KMS-11 (cell line): Measurements from ENCODE around the gene PTPN20.
A peak's percentile ranks its signal among the peaks of the same experiment; 100 is the strongest.
"Not testable (repeated sequence)": the region's sequence is repeated elsewhere in the genome, so short reads cannot be mapped to it uniquely, and the experiment has no call there.

ENCODE experiments used
- H2AFZ ChIP-seq: fragments of 200-600 bp; sonication (generic); 2 replicates; pipeline ENCODE4 v1.6.1; 2016; ENCODE audit warnings: antibody characterized with exemption, mixed run types, low read depth
- H3K27ac ChIP-seq: fragments of 200-600 bp; sonication (generic); 2 replicates; pipeline ENCODE4 v1.6.1; 2016; ENCODE audit warnings: mild to moderate bottlenecking, mixed run types
- H3K27me3 ChIP-seq: fragments of 200-600 bp; sonication (generic); 2 replicates; pipeline ENCODE4 v1.6.1; 2017; ENCODE audit warnings: mild to moderate bottlenecking, low read depth, mixed run types, moderate library complexity; ENCODE audit not compliant: insufficient read depth
- H3K36me3 ChIP-seq: fragments of 200-600 bp; sonication (generic); 2 replicates; pipeline ENCODE4 v1.6.1; 2017; ENCODE audit warnings: mild to moderate bottlenecking, mixed run types; ENCODE audit not compliant: insufficient read depth
- H3K4me1 ChIP-seq: fragments of 200-600 bp; sonication (generic); 2 replicates; pipeline ENCODE4 v1.6.1; 2016; ENCODE audit warnings: mild to moderate bottlenecking, low read depth, mixed run types; ENCODE audit not compliant: poor library complexity, severe bottlenecking
- H3K4me2 ChIP-seq: fragments of 200-600 bp; sonication (generic); 2 replicates; pipeline ENCODE4 v1.7.0; 2016; ENCODE audit warnings: mild to moderate bottlenecking, mixed run types
- H3K4me3 ChIP-seq: fragments of 200-600 bp; sonication (generic); IDR thresholded peaks from 2 replicates; pipeline ENCODE4 v1.6.1; 2017; ENCODE audit warnings: low read depth, low read length, mixed read lengths; ENCODE audit not compliant: insufficient read depth
- H3K79me2 ChIP-seq: fragments of 200-600 bp; sonication (generic); 2 replicates; pipeline ENCODE4 v1.6.1; 2016; ENCODE audit warnings: low read depth, mixed run types; ENCODE audit not compliant: insufficient read depth
- H3K9ac ChIP-seq: fragments of 200-600 bp; sonication (generic); 2 replicates; pipeline ENCODE4 v1.6.1; 2016; ENCODE audit warnings: mild to moderate bottlenecking, mixed run types
- H4K20me1 ChIP-seq: fragments of 200-600 bp; sonication (generic); 2 replicates; pipeline ENCODE4 v1.6.1; 2016; ENCODE audit warnings: mild to moderate bottlenecking, mixed run types; ENCODE audit not compliant: insufficient read depth
- CTCF ChIP-seq: fragments of 200-600 bp; sonication (generic); conservative IDR thresholded peaks from 2 replicates; pipeline ENCODE4 v1.6.1; 2017; ENCODE audit warnings: low read depth, mild to moderate bottlenecking, antibody characterized with exemption, low read length, moderate library complexity, mixed read lengths

Gene PTPN20

GRCh38 chr10:46952540-46952939 lies 41.3 kb downstream of the PTPN20 start:
- not testable (repeated sequence) for H3K9ac ChIP-seq, H3K4me3 ChIP-seq, H3K36me3 ChIP-seq, H3K27ac ChIP-seq, H3K4me1 ChIP-seq, H3K27me3 ChIP-seq, H3K4me2 ChIP-seq, H2AFZ ChIP-seq, H3K79me2 ChIP-seq, H4K20me1 ChIP-seq

GRCh38 chr10:46960742-46961141 lies 49.5 kb downstream of the PTPN20 start:
- not testable (repeated sequence) for H3K27ac ChIP-seq, H3K27me3 ChIP-seq, H4K20me1 ChIP-seq, H3K4me3 ChIP-seq, H3K4me1 ChIP-seq, H3K79me2 ChIP-seq, H3K4me2 ChIP-seq, H3K36me3 ChIP-seq, H2AFZ ChIP-seq, H3K9ac ChIP-seq

GRCh38 chr10:46963356-46963755 lies 52.1 kb downstream of the PTPN20 start:
- H3K36me3 ChIP-seq, H3K4me3 ChIP-seq, H3K4me2 ChIP-seq, H3K27me3 ChIP-seq, H4K20me1 ChIP-seq, H3K27ac ChIP-seq, H2AFZ ChIP-seq, H3K4me1 ChIP-seq, H3K79me2 ChIP-seq, H3K9ac ChIP-seq: not testable (repeated sequence)

GRCh38 chr10:46967013-46967412 lies 55.8 kb downstream of the PTPN20 start:
- H2AFZ ChIP-seq, H3K9ac ChIP-seq, H3K4me1 ChIP-seq, H3K27me3 ChIP-seq, H3K36me3 ChIP-seq, H3K27ac ChIP-seq, H3K4me3 ChIP-seq, H4K20me1 ChIP-seq, H3K4me2 ChIP-seq, H3K79me2 ChIP-seq: not testable (repeated sequence)

- H3K9ac ChIP-seq, H4K20me1 ChIP-seq, H3K79me2 ChIP-seq, H3K4me2 ChIP-seq, H3K4me1 ChIP-seq, H3K4me3 ChIP-seq, H3K27ac ChIP-seq, H3K36me3 ChIP-seq, H3K27me3 ChIP-seq, H2AFZ ChIP-seq: not testable (repeated sequence)
Measured at GRCh38 chr10:46980223-46980622, 69.0 kb downstream of the PTPN20 start.

GRCh38 chr10:46987233-46987924 lies 76.2 kb downstream of the PTPN20 start:
- not testable (repeated sequence) for H3K4me1 ChIP-seq, H3K27me3 ChIP-seq, H3K27ac ChIP-seq, H3K9ac ChIP-seq, H3K79me2 ChIP-seq, H4K20me1 ChIP-seq, H3K4me2 ChIP-seq, H3K4me3 ChIP-seq, H2AFZ ChIP-seq, H3K36me3 ChIP-seq

GRCh38 chr10:46992803-46993561 lies 81.8 kb downstream of the PTPN20 start:
- H3K4me3 ChIP-seq, result no peak overlapping the region
- H3K9ac ChIP-seq, result no peak overlapping the region
- H3K27ac ChIP-seq, result no peak overlapping the region
- H3K4me1 ChIP-seq, result no peaks in the 10 kb centered on the region
- H4K20me1 ChIP-seq, result no peaks in the 10 kb centered on the region
- H3K36me3 ChIP-seq, result no peaks in the 10 kb centered on the region
- no peak overlapping the region for H3K4me2 ChIP-seq
- H2AFZ ChIP-seq, result peak overlapping the region; percentile 11; the same call in 1 of the 2 replicates
- no peaks in the 10 kb centered on the region for H3K79me2 ChIP-seq
- TF ChIP-seq CTCF, result peak; percentile 55
- H3K27me3 ChIP-seq, result no peaks in the 10 kb centered on the region
